Ishikawa (cell line): ENCODE measurements around the gene HOXA7.

ENCODE experiments used
- CEBPB ChIP-seq: IDR thresholded peaks from 2 replicates; pipeline ENCODE4 v1.6.1; 2012
- EGR1 ChIP-seq: IDR thresholded peaks from 2 replicates; pipeline ENCODE4 v1.6.1; 2012
- EP300 ChIP-seq: IDR thresholded peaks from 2 replicates; pipeline ENCODE4 v1.6.1; 2012; ENCODE audit warnings: borderline replicate concordance
- MAX ChIP-seq: IDR thresholded peaks from 2 replicates; pipeline ENCODE4 v1.6.1; 2012
- NFIC ChIP-seq: IDR thresholded peaks from 2 replicates; pipeline ENCODE4 v1.6.1; 2012
- REST ChIP-seq: IDR thresholded peaks from 2 replicates; pipeline ENCODE4 v1.6.1; 2012; ENCODE audit warnings: low read depth, mild to moderate bottlenecking
- TAF1 ChIP-seq: IDR thresholded peaks from 2 replicates; pipeline ENCODE4 v1.6.1; 2012; ENCODE audit warnings: low read depth, mild to moderate bottlenecking
- USF1 ChIP-seq: IDR thresholded peaks from 2 replicates; pipeline ENCODE4 v1.6.1; 2012
- YY1 ChIP-seq: IDR thresholded peaks from 2 replicates; pipeline ENCODE4 v1.6.1; 2012; ENCODE audit warnings: low read depth
- ZBTB7A ChIP-seq: IDR thresholded peaks from 2 replicates; pipeline ENCODE4 v1.6.1; 2012; ENCODE audit warnings: low read depth

GRCh38 chr7:27202862-27203134, 46.3 kb upstream of the HOXA7 start:
- TF ChIP-seq USF1, result no peak
- TF ChIP-seq CEBPB, result no peak
- no peak for TF ChIP-seq MAX
- no peak for TF ChIP-seq YY1
- TF ChIP-seq TAF1, result no peak
- no peak for TF ChIP-seq NFIC
- no peak for TF ChIP-seq EGR1
- no peak for TF ChIP-seq EP300
- TF ChIP-seq REST, result no peak
- TF ChIP-seq ZBTB7A, result no peak
